Amniotic epithelial cell (primary cell): Measurements from ENCODE around the gene PRKAG2.

Experiments used
- DNase-seq: peaks from one replicate; pipeline ENCODE4 v3.0.0-alpha.2; 2010; ENCODE audit warnings: low read depth

Gene PRKAG2

DNA sequence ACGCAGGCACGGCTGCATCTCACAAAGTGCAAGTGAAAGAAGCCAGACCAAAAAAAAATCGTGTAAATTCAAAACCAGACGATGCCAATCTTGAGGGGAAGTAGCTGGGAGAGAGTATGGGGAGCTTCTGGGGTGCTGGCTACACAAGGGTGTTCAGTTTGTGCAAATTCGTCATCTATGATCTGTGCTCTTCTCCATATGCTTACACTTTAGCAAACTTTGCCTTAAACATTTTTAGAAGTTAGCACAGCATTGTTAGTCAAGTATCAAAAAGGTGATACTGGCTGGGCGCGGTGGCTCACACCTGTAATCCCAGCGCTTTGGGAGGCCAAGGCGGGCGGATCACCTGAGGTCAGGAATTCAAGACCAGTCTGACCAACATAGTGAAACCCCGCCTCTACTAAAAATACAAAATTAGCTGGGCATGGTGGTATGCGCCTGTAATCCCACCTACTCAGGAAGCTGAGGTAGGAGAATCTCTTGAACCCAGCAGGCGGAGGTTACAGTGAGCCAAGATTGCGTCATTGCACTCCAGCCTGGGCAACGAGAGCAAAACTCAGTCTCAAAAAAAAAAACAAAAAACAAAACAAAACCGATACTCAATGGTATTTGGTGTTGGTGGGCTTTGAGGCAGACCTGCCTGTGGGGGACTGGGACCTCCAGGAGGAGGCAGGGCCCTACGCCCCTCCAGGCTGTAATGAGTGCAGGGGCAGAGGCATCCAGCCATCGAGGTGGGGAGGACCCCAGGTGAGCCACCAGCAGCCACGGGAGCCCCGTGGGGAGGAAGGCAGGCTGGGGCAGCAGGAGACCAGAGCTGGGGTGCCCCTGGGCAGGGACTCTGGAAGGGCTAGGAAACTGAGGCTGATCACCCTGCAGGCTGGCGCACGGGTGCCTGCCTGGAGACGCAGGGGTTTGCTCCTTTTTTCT, 150.0 kb downstream of the PRKAG2 start:
- no peak for DNase-seq

DNA sequence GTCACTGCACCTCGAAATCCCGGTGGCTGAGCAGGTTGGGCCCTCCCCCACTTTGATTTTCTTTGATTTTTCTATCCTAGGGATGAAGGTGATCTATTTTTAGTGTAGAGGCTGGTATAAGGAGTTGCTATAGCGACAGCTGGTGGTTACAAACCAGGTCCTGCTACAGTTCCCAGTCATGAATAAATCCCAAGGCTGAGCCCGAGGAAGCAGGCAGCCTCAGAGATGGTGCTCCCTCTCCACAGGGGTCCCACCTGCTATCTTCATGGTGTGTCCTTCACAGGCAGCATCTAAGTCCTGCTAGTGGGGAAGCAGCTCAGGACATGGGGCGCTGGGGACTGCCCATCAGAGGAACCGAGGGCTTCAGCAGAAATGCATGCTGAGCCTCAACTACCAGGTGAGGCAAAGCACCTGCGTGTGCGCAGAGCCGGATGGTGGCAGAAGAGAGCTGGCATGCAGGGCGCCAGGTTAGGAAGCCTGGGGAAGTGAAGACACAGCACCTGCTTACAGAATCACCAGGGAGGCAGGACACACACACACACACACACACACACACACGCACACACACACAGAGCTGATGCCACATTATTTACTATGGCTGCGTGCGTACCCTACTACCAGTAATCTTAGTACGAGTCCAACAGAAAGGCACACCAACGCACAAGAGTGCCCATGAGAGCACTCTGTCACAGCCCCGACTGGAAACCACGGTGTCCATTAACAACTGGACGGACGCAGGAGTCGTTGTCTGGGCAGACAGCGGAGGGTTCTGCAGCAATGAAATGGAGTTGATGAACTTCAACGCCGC, 150.9 kb downstream of the PRKAG2 start:
- DNase-seq, result peak; percentile 56

DNA sequence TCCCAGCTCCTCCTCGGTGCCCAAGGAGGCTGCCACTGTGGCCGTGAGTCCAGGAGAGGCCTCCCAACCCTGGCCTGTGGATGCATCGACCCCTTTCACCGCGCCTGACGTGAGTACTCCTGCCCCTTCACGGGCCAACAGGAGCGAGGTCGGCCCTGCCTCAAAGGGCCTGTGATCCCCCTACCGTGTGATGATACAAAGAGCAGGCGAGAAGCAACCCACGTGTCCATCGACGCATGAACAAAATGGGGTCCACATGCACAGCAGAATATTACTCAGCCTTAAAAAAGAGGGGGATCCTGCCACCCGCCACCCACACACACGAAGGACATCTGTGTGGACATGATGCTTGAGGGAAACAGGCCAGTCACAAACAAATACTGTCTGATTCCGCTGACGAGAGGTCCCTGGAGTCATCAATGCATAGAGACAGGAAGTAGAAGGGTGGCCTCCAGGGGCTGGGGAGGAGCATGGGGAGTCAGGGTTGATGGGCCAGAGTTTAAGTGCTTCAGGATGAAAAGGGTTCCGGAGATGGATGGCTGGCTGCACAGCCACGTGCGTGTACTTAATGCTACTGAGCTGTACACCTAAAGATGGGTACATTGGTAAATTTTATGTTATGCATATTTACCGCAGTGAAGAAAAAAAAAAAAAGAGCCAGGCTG, 151.9 kb downstream of the PRKAG2 start:
- DNase-seq, result no peak

DNA sequence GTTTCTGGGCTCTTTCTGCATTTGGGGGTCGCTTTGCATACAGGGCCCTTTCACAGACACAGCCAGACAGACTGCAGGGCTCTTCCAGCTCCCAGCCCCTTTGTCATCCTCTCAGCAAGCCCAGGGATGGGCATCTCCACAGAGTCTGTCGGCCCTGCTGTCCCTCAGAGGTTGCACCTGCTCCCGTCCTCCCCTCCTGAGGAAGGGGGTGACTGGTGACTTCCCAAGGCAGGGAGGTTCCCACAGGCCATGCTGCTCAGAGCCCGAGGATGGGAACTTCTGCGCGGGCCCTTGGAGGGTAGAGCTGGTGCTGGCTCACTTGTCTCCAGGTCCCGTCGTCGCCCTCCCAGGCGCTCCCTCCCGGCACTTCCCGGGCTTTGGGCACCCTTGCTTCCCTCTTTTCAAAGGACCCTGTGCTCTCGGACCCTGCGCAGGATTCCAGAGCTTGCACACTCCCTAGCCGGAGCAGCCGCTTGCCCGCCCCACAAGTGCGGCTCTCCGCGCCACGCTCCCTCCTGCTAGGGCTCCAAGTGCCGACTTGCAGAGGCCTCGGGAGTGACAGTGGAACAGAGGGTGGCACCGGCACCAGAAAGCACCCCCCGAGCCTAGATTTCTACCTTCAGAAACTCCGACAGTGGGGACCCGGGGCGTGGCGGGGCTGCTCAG, 152.5 kb downstream of the PRKAG2 start:
- DNase-seq, result no peak

DNA sequence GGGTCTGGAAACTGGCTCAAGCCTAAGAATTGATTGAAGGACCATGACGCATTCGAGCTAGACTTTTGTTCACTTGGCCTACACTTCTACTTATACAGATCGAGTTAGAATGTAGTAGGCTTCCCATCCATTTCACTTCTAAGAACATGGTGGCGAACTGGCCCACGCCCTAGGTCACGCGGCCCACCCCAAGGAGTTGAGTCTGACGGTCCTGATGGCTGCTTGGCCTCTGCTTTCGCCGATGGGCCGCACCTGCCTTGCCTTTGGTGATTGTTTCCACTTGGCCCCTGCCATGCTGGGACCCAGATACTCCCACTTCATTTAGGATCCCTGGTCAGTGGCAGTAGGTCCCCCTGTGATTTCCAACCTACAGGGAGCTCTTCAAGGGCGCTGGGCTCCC, 153.6 kb downstream of the PRKAG2 start:
- no peak for DNase-seq

DNA sequence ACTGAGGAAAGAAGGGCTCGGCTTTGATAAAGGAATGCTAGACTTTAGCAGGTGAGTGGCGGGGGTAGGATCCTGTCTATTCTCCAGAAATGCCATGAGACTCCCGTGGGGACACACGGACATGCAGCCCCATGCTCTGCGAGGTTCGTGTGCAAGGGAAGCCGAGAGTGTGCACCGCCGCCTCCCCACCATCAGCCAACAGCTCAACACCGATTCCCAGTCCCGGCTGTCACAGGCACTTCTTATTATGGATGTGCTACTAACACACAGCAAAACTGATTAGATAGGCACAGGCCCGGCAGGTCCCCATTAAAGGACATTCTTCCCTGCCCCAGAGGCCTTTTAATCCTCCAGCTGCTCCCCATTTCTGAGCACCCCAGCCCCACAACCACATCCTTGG, 154.4 kb downstream of the PRKAG2 start:
- DNase-seq, result no peak

DNA sequence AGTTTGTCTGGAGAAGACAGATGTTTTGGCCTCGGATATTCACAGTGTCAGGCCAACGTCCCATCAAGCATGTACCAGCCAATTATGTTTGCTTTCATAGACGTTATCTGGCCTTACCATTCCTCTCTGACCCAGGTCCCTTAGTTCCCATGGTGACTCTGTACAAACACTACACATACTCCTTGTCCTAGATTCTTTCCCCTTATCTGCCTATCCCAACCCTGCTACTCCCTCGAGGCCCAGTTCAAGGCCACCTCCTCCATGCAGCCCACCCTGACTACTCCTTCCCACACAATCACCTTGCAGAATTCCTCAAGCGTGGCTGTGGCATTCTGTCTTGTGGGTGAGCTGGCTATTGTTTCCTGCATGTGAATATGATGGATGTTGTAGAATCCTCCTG, 155.2 kb downstream of the PRKAG2 start:
- DNase-seq, result peak; percentile 45

DNA sequence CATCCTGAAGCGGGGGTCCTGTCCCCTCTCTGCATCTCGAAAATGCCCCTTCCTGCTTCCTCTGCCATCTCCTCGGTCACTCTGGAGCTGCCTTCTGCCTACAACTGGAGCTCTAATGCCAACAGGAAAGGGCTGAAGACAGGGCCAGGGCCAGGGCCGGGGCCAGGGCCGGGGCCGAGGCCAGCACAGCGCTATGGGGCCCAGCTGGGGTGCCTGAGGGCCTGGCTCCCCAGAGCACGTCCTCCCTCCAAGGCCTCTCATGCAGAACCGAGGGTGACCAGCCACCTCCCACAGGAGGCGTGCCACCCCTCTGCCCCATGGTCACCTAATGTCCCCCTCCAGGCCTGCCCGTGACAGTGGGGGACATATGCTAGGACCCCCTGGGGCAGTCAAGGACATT, 155.7 kb downstream of the PRKAG2 start:
- no peak for DNase-seq

DNA sequence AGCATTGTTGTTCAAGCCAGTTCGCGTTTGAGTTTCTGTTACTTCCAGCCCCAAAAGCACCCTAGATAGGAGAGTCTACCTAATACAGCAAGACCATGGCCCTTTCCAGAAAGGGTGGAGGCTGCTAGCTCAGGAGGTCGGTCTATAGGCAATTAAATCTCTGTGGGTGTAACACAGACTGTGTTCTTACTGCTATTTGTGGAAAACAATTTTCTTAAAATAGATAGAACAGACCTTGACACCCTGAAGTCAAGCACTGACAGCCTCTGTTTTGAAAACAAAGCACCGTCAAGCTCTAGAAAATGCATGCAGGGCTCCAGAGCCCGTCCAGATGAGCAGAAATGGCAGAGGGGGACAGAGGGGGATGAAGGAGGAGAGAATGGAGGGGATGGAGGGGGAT, 156.6 kb downstream of the PRKAG2 start:
- no peak for DNase-seq

DNA sequence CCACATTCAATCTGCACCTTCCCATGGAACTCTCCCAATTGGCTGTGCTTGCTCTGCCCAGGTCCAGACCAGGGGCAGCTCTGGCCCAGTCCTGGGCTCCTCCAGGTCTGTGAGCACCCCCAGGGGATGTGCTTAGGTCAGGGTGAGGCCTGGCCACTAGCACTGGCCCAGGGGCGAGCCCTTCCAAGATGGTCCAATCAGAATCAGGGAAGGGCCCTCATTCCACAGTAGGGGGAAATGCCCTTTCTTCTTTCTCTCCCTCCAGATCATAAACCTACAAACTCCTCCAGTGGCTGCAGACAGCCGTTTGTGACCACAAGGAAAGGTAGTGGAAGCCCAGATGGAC, 157.0 kb downstream of the PRKAG2 start:
- no peak for DNase-seq

DNA sequence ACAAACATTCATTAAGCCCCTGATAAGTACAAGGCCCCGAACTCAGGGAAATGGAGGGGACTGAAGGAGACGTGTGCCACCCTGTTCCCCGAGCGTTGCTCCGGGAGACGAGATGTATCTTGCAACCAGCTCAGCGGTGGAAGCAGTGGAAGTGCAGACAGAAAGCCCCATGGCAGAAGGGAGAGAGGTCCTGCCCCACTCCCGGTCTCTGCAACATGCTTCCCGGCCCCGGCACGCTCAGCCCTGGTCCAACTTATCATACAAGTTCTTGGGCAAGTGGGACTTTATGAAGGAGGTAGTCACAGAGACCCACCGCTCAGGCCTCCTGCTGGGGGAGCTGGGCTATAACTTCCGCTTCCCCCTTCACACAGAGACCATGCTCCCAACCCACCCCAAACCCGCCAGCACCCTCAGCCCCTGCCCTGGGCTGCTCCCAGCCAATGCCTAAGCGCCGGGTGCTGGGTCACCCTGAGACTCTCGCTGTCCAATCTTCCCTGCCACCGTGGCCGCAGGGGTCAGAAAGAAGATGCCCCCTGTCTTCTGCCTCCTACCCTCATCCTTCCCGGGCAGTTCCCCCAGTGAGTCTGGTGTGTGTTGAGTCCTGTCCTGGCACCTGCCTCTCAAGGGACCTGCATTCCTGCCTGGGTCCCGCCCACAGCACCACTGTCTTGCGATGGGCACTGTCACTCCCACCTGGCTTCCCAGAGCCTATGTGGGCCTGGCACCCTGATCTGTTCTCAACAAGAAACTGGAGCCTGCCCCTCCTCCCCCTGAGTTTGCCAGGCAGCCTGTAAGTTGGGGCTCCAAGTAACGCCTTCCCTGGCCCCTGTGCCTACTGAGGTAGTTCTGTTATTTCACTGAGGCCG, 157.7 kb downstream of the PRKAG2 start:
- no peak for DNase-seq

DNA sequence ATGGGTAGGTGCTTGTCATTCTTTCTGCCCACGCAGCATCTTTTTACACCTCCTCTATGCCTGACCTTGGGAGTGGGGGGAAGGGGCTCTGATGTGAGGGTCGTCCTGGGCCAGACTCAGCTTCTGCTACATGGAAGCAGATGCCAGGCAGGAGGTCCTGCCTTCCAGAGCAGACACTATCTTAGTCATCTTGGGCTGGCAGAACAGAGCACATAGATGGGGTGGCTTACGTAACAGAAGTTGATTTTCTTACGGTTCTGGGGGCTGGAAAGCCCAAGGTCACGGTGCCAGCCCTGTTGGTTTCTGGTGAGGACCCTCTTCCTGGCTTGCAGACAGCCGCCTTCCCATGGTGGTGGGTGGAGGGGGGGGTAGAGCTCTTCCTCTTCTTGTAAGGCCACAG, 159.0 kb downstream of the PRKAG2 start:
- DNase-seq, result no peak

DNA sequence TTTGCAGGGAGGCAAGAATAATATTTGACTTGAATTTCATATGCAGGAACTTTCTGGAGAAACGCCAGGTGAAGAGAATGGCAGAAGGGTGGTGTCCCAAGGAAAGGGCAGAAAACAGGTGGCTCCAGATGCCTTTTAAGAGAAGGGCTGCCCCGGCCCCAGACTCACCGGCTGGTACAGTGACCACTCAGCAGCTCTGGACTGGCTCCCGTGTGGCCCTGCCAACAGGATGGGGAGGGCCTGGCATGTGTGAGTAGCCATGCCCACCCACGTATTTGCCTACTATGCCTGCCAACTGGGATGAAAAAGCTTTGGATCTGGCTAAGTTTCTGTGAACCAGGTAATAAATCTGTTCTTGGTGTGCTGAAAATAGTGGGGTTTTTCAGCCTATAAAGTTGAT, 159.5 kb downstream of the PRKAG2 start:
- DNase-seq, result no peak

DNA sequence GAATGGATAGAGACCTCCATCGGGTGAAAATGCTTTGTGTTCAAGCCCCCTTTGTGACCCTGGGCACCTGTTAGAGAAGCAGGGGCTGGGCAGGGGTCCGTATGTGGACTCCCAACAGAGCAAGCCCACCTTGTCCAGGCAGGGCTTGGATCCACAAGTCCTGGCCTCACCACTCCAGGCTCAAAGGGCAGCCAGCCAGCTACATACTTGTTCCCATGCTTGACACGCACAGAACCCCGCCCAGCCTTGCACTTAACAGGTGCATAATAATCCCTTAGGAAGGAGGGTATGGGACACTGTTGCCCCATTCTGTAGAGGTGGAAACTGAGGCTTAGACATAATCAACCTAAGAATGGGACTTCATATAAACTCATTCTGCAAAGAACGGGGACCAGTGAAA, 160.6 kb downstream of the PRKAG2 start:
- DNase-seq, result no peak

DNA sequence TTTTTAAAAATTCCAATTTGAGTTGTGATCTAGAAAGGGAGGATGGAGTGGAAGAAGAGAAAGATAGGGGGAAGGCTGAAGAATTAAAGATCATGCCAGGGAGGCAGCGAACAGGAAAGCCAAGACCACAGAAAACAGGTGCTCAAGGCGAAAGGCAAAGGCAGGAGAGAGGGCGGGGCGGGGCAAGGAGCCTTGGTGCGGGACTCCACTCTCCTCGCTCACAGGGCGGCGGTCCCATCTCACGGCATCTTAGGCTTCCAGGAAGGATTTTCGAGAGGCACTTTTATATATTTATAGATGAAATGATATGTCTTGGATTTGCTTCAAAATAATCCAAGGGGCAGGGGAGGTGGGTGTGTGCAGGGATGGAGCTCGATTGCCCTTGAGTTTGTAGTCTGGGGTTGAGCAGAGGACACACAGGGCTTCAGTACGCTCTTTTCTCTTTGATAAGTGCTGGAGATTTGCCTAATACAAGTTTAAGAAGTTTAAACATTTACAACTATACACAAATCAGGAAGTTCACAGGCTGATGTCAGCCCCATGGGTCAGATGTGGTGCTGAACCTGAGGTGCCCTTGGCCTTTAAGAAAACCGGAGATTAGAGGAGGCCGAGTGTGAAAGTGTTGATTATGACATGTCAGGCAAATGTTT, 161.1 kb downstream of the PRKAG2 start:
- no peak for DNase-seq

DNA sequence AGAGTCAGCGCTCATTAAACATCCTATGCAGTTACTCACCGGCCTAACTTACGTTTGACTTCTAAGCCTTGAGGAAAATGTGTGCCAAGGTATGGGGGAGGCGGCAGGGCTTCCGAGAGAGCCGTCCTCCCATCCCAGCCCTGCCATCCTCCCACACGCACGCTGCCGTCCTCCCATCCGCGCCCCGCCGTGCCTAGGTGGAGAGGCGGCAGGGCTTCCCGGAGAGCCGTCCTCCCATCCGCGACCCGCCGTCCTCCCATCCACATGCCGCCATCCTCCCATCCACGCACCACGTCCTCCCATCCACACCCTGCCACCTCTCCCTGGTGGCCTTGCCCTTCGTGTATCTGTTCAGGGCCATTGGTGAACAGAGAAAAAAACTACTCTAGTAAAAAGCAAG, 162.7 kb downstream of the PRKAG2 start:
- no peak for DNase-seq

DNA sequence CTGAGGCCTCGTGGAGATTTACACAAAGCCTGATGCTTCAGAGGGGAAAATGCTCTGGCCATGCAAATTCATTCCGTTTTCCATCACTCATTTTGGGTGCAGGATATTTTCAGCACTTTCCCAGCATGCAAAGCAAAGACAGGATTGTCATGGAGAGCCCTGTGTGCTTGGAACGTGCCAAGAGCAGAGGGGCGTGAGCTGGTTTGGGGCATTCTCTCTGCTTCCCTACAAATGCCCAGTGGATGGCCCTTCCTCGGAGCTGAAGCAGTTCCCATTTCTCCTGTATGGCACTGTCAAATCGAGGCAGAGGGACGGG, 164.1 kb downstream of the PRKAG2 start:
- DNase-seq, result no peak

DNA sequence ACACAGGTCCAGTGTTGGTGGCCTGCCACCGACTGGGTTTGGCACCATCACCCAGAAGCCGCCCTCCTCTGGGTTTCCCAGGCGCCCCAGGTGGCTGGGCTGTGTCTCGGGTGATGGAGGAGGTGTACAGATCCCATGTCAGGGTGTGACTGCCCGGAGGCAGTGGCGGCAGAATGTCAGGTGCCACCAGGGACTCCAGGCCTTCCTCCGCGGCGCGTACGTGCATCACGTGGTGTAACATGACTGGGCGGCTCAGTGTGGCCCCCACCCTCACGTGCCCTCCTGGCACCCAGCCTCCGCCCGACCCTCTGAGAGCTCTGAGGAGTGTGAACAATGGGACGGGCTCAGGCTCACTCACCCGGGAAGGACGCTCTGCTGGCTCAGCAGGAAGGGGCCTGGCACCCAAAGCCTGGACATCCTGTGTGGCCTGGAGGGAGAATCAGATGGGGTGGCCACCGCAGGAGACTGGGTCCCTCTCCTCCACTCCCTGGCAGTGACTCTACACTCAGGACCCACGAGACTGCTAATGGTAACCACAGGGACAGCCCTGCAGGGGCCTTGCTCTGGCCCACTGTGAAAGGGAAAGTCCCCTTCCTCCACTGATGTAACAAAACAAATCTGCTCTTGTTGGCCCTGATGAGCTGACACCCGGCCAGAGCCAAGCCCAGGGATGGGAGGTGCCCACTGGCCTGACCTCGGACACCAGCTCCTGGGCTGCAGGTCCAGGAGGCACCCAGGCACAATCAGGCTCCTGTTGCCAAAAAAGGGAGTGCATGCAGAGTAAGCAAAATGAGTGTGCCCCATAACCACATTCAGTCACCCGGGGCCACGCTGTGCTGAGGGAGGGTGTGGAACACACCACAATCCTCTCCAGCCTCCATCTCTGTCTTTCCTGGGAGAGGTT, 164.8 kb downstream of the PRKAG2 start:
- DNase-seq, result no peak

DNA sequence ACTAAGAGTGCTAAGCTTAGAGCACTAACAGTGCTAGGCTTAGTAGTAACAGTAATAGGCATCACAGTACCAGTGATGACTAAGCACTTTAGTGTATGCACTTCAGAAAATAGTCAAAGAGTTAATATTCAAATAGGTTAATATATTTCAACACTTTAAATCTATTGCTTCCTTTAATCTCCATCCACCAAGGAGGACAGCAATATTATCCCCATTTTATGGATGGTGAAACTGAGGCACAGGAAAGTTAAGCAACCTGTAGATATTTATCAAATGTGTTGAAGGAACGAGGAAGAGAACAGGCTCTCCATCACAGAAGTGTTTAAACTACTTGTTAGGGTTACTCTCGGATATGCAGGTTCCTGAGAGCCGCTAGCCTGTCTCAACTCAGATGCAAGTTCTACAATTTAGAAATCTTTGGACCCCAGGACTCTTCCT, 165.5 kb downstream of the PRKAG2 start:
- no peak for DNase-seq
